HG03135 (cell line): ENCODE results near the gene COX7A2.

ENCODE experiments used
- ATAC-seq: cut with Tn5 transposase; IDR thresholded peaks from one replicate; pipeline ENCODE4 v1.9.1; 2021; ENCODE audit warnings: mild to moderate bottlenecking, moderate library complexity; ENCODE audit not compliant: unreplicated experiment

COX7A2 gene

GRCh38 chr6:75268988-75269354 is 25.4 kb upstream of the COX7A2 start:
- no peak for ATAC-seq

- ATAC-seq, result no peak
These were observed 24.8 kb upstream of the COX7A2 start for GRCh38 chr6:75268121-75268987.

DNA sequence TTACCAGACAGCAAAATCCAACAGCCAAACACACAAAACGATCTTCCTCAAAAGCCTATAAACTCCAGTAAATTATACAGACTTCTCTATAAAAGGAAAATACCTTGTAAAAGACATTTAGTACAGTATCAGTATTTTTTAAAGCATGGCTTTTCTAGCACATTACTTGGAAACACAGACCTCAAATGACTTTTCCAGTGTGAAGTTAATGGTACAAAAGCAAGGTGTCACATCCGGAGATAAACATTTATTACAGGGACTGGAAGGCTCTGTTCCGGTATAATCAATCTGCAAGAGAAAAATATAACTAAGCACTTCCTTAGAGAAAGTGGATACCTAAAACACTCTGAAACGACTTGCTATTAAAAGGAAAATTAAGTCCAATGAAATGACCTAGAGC is 23.9 kb upstream of the COX7A2 start:
- ATAC-seq, result no peak

DNA sequence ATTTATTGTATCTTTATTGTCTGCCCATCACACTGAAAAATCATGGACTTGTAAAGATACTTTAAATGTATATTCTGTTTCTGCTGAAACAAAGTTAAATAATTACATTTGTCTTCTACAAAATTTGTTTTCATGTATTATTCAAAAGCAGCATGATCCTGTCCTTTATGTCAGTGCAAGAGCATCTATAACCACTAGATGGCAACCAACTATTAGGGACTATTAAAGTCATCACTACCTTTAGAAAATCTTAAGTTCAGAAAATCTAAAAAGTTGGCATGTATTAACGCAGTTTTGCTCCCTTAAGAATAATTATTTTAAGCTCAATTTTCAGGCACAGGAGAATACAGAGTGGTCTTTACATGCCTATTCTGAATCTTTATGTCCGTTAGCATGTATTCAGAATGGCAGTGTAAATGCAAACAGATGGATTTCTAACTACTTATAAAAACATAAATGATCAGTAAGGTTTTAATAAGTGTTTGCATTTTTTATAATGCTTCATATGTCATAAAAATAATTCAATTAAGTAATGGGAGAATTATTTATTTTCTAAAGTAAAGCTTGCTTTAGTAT is 23.2 kb upstream of the COX7A2 start:
- ATAC-seq, result peak; percentile 71

DNA sequence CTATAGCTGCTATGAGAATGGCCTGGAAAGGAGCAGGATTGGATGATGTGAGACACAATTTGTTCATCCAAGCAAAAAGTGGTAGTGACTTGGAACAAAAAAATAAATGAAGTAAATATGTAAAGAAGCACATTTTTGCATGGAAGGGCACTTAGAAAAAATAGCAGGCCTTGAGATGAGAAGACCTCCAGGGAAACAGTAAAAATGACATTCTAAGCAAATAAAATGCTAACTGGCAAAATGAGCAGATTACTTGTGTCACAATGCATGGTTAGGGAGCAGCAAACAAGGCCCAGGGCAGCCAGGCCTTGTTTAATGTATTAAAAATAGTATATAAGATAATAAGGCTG is 19.8 kb upstream of the COX7A2 start:
- ATAC-seq, result no peak

DNA sequence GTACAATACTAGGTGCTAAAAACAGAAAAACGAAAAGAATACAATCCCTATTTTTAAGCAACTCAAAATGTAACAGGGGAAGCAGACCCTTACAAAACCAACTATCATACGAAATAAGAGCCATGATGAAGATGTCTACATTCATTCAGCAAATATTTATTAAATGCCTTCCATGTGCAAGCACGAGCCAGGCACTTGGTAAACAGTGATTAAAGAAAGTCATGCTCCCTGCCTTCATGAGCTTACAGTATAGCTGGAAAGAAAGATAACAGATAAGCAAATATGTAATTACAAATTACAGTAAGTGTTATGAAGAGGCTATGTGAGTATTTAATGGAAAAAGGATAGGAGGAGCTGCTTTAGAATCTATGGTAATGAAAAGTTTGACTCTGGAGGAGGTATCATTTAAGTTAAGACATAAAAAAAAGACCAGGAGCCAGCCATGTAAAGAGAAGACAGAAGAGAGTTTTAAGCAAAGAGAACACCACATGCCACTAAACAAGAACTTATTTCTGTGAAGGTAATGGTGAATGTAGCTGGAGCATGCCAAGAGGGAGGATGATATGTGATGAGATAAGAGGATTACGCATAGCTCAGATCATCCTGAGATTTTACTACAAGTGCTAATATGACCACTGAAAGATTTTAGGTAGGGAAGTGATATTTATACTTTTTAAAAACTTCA is 19.3 kb upstream of the COX7A2 start:
- ATAC-seq, result no peak

GRCh38 chr6:75261299-75261698 is 17.7 kb upstream of the COX7A2 start:
- ATAC-seq, result no peak

DNA sequence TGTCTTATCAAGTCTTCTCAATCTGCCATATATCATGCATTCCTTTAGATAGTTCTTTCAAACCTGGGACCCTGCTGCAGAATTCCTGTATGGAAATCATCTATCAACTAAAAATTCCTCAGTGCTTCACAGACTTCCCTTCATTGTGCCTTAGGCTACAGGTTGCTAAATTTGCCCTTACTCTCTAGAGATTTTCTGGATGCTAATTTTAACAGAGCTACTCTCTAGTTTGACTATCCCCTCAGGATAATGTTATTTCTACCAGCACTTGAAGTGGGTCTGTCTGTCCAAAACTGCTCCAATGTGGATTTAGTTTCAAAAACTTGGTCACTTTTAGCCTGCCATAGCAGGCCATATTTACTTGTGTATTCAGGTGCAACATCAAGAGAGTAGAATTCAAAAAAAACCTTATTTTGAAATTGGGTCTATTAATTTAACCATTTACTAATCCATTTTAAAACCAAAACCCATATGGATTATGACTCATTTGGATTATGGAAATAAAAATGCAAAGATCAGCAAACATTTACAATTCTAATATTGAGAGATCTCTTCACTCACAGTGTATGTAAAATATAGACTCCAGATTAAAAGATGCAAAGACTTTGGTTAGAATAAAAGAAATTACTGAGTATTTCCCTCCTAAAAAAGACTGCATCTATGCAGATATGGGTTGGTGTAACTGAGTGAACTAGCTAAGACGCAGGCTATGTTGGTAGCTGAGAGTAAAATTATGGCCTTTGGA is 13.9 kb upstream of the COX7A2 start:
- ATAC-seq, result no peak

DNA sequence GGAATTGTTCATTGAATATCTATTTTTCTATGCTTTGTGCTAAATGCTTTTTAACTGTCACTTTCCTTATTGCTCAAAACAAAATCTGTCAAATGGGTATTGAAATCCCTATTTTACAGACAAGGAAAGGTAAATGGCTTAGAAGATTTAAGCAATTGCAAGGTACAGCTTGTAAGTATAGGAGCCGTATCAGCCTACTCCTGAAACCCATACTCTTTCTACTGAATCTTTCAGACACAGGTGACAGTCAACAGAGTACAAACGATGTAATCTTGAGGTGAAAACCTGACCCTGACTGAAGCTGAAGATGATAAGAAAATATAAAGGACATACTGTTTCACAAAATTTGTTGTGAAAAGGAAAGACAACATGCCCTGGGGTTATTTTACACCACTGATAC is 7.0 kb upstream of the COX7A2 start:
- no peak for ATAC-seq

DNA sequence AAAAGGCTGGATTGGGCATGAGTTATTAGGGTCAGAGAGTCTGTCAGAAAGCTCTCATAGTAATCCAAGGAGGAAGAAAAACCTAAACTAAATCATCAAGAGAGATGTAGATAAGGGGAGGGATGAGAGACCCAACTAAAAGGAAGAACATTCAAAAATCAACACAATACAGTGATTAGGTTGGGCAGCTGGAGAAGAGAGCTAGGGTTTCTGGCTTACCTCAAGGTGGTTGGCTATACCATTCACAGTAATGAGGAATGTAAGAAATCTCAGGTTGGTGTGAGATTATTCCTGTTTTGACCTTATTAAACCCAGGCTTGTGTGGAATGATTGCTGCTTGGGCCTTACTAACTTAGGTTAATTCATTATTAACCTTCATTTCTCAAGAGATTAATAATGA is 6.2 kb upstream of the COX7A2 start:
- ATAC-seq, result no peak

GRCh38 chr6:75246386-75246785 is 2.8 kb upstream of the COX7A2 start:
- ATAC-seq, result no peak

DNA sequence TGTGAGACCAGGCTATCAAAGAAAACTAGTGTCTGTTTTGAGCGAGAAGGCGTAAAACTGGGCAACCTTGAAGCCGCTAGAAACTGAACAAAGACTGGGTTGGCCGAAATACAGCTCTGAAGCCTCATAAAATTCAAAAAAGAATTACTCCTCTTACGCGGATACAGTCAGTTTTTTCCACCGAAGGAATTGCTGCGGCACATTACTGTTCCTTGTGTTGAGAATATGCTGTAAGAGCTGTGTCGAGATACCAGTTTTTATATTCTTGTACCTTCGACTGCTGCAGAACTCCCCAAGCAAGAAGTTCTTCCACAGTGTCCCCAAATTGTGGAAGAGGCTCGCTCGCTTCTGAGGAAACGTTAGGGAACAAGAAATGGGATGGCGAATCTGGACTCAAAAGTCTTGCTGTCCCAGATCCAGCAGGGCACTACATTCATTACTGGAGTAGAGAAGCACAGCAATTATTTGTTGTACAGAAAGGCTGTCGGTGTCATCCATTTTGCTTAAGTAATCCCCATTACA is 523 bp upstream of the COX7A2 start:
- ATAC-seq, result peak; percentile 18

GRCh38 chr6:75236630-75237029 is 7.0 kb downstream of the COX7A2 start:
- no peak for ATAC-seq

DNA sequence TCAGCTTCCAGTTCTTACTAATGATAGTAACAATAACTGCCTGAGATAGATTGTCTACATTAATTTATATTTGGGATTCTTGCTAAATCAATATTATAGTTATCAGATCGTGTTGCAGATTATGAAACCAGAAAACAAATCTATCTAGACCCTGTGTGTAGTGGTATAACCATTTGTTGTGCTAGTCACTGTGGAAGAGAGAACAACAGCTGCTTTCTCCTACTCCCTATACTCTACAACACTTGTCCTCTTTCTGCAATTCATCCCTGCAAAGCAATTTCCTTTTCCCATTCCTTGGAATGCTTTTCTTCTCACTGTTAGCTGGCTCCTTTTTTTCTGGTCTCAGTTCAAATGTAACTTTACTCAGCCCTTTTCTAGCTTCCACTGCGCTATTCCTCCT is 8.3 kb downstream of the COX7A2 start:
- ATAC-seq, result no peak

- ATAC-seq, result no peak
These were observed 9.3 kb downstream of the COX7A2 start for GRCh38 chr6:75234126-75234865.

GRCh38 chr6:75233092-75233615 is 10.4 kb downstream of the COX7A2 start:
- no peak for ATAC-seq

- ATAC-seq, result no peak
These were observed 12.9 kb downstream of the COX7A2 start for GRCh38 chr6:75230484-75231325.

DNA sequence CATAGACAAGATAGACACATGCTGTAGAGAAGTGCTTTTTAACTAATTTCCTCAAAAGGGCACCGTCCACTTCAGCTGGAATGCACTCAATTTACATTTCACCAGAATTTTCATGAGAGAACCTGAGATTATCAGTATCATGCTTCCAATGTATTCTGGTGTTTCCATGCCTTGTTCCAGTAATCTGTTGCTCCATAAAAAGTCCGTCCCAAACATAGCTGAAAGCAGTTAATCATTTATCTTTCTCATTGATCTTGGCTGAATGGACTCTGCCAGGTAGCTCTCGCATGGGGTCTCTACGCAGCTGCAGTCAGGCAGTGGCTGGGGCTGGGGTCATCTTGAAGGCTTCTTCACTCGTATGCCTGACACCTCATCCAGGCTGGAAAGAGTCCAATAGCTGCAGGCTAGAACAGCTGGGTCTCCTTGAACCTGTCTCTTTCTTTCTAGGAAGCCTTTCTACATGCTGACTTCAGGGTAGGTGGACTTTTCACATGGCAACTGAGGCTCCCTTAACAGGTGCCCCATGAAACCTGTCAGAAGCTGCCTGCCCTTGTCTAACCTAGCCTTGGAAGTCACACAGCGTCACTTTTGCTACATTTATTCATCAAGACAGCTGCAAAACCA is 19.2 kb downstream of the COX7A2 start:
- ATAC-seq, result no peak

- no peak for ATAC-seq
These were observed 20.2 kb downstream of the COX7A2 start for GRCh38 chr6:75223428-75223827.
